A549 treated with DMSO at 1 μM for 4 hours (cell line): Measurements from ENCODE around the gene CBX8. TPM values are rescaled to one million over a fixed set of nuclear protein-coding genes. Genes with fewer than 3 reads are reported as not detected.

Experiments
- total RNA-seq: library from RNA; stranded (reverse); fragments of 200-300 nt; extraction: Qiagen RNA extraction; gene quantifications from 5 replicates; pipeline ENCODE4 v1.2.3, GENCODE V29; 2022; ENCODE audit warnings: low read depth

Gene CBX8
- total RNA-seq = 13.4 to 23.1 TPM (median 20.9 TPM) in 5 replicates

DNA sequence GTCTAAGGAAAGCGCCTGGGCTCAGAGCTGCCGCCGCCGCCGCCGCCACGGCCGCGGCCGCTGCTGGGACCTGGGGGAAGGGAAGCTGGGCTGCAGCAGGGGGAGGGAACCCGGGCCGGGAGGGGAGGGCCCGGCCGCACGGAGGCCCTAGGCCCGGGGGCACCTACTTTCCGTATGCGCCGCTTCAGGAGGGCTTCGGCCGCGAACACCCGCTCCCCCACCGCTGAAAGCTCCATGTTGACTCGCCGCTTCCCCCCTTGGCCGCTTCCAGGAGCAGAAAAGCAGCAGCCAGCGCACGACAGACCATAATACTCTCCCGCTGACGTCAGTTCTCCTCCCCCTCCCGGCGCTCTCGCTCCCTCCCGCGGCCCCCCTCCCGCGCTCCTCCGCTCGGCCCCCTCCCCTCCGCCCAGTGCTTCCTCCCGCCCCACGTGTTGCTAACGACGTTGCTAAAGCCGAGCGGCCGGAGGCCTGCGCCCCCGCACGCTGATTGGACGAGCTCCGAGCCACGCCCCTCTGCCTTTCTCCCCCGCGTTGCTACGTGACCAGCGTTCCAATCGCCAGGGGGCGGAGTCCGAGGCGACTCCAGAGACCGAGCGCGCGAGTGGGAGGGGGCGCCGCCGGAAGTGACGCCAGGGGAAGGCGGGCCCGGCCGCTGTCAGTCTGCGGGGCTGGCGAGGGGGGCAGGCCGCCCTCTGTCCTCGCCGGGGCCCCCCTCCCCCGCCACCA is at the start of gene CBX8:
CBX8 (minus strand) TSS at position 315 of the 729 bp plus-strand sequence; CDS start at position 236, 79 bp downstream.

DNA sequence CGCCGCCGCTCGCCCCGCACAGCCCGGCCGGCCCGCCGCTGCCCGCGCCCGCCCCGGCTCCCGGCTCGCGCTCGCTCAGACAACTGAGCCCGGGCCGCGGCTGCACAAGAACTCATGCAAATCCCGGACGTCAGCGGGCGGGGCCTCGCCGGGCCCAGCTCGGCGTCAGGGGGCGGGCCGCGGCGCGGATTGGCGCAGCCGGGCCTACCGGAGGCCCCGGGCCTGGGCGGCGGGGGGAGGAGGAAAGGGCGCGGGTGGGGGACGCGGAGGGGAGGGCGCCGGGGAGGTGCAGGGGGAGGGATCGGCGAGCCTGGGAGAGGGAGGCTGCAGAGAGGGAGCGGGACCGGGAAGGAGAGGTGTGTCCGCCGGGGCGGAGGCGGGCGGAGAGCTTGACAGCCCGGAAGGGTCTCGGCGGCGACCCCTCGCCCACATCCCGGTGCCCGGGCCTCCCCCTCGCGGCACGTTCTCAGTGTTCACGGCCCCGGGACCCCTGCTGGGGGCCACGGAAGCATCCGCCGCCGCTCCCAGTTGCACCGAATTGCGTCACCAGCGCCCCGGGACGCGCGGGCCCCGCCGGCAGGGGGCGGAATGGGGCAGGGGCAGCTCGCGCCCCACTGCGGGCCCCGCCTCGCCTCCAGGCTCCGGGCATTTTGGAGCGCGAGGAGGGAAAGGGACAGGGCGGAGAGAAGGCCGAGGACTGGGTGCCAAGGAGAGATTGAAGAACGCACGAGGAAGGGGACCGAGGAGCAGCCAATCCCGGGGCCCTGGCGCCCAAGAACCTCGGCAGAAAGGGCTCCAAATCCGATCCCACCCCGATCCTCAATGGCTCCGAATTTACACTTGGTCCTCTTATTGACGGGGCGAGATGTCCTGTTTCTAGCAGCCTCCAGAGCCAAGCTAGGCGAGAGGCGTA is 42.7 kb upstream of the CBX8 start, which contains the start of gene CBX4:
CBX4 (minus strand) TSS at position 85 of the 913 bp plus-strand sequence. CDS start 189 bp downstream, outside the sequence.

DNA sequence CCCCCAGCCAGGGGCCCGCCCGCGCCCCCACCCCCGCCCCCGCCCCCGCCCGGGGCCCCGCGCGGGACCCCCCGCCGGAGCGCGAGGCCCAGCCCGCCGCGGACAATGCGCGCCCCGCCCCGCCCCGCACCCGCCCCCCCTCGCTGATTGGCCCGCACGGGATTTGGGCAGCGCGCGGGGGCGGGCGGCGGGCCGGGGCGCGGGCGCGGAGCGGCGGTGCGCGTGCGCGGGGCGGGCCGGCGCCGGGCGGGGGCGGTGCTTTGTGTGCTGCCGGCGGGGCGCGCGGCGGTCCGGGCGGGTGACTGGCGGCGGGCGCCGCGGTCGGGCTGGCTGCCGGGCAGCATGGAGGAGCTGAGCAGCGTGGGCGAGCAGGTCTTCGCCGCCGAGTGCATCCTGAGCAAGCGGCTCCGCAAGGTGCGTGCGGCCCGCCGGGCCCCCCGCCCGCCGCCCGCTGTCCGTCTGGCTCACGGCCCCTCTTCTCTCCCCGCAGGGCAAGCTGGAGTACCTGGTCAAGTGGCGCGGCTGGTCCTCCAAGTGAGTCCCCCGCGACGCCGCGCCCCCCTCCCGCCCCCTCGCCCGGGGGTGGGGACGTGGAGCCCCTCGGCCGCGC is 18.9 kb downstream of the CBX8 start, which contains the start of gene CBX2:
CBX2 (plus strand) TSS at position 255 of the 610 bp plus-strand sequence; CDS start at position 343, 88 bp downstream.

Other genes with a start within 250 kb of the CBX8 start
- gene RBFOX3, start 186.0 kb downstream of the CBX8 start, total RNA-seq = 3.2 to 5.2 TPM (median 3.6 TPM) in 5 replicates
- not detected in 5 replicates for gene ENPP7, start 66.1 kb downstream of the CBX8 start, total RNA-seq
- 15.8 to 18.1 TPM (median 17.7 TPM) in 5 replicates for gene CBX2, start 18.9 kb downstream of the CBX8 start, total RNA-seq
- gene CBX4, start 42.4 kb upstream of the CBX8 start, total RNA-seq = 30.0 to 33.6 TPM (median 30.8 TPM) in 5 replicates
- 7.3 to 11.7 TPM (median 10.0 TPM) in 5 replicates for gene TBC1D16, start 238.8 kb upstream of the CBX8 start, total RNA-seq
- gene CCDC40, start 239.6 kb upstream of the CBX8 start, total RNA-seq = 5.2 to 7.8 TPM (median 6.5 TPM) in 5 replicates